Right forelimb (tissue), 1 donor: ENCODE data around the gene KAT5.
"Not testable (repeated sequence)": the region's sequence is repeated elsewhere in the genome, so short reads cannot be mapped to it uniquely, and the experiment has no call there.

ENCODE experiments used
- DNase-seq: peaks from one replicate; pipeline ENCODE4 v3.0.0-alpha.2; 2018

The KAT5 gene

DNA sequence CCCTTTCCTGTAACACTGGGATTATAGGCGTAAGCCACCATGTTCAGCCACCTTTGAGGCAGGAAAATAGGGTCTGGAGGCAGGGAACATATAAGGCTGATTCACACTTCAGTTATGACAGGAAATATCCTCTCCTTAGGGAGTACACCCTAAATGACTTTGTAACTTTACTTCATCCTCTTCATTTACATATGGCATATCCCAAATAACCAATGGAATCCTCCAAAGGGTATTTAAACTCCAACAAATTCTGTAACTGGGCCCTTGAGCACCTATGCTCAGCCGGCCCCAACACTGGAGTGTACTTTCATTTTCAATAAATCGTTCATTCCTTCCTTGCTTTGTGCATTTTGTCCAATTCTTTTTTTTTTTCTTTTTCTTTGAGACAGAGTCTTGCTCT is 1.6 kb upstream of the KAT5 start:
- peak; percentile 17 for DNase-seq

DNA sequence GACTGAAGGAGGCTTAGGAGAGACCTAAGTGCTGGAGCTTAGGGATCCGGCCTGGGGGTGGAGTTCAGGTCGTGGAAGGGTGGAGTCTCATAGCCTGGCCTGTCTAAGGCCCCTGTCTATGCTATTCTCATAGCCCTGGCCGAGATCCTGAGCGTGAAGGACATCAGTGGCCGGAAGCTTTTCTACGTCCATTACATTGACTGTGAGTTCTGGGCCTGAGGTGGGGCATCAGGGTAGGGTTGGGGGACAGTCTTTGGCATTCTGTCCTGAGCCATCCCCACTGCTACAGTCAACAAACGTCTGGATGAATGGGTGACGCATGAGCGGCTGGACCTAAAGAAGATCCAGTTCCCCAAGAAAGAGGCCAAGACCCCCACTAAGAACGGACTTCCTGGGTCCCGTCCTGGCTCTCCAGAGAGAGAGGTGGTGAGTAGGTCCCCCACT is 603 bp downstream of the KAT5 start:
- no peak for DNase-seq

DNA sequence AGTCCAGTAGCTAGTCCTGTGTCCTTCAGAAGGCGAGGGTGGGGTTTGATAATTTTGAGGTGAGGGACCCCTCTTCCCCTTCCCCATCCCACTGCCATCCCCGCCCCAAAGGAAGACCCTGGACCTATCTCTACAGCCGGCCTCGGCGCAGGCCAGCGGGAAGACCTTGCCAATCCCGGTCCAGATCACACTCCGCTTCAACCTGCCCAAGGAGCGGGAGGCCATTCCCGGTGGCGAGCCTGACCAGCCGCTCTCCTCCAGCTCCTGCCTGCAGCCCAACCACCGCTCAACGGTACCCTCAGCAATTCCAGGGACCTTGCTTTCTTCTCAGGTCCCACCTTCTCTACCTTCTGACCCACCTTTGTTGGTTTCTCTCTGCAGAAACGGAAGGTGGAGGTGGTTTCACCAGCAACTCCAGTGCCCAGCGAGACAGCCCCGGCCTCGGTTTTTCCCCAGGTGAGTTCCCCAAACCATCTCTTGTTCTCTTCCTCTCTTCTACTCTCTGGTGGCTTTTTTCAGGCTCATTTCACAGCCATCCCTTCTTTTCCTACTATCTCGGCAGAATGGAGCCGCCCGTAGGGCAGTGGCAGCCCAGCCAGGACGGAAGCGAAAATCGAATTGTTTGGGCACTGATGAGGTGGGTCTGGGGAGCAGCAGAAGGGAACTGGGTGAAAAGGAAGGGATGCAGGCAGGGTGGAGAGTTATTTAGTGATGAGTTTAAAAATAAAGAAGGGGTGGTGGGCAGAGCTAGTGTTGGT is 1.3 kb downstream of the KAT5 start:
- no peak for DNase-seq

DNA sequence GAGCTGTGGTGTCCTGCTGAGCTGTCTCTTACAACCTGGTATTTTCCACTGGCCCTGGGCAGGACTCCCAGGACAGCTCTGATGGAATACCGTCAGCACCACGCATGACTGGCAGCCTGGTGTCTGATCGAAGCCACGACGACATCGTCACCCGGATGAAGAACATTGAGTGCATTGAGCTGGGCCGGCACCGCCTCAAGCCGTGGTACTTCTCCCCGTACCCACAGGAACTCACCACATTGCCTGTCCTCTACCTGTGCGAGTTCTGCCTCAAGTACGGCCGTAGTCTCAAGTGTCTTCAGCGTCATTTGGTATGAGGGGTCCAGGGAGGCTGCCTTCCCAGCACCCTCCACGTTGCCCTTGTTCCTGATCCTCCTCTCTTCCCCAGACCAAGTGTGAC is 2.4 kb downstream of the KAT5 start:
- DNase-seq, result no peak

DNA sequence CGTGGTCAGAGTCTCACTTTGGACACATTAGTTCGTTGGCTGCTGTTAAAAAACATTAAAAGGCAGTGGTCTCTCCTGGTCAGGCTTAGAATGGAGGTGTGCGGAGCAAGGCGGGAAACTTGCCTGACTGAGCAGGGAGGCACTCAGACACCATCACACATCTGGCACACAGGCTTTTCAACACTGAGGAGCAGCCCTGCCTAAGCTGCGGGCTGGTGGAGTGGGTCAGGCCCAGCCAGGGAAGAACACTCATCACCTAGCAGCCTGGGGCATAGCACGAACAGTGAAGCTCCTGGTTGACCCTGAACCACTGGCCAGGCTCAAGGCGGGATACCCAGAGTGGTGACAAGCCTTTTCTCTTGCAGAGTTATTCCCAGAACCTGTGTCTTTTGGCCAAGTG is 4.2 kb downstream of the KAT5 start:
- DNase-seq, result no peak

DNA sequence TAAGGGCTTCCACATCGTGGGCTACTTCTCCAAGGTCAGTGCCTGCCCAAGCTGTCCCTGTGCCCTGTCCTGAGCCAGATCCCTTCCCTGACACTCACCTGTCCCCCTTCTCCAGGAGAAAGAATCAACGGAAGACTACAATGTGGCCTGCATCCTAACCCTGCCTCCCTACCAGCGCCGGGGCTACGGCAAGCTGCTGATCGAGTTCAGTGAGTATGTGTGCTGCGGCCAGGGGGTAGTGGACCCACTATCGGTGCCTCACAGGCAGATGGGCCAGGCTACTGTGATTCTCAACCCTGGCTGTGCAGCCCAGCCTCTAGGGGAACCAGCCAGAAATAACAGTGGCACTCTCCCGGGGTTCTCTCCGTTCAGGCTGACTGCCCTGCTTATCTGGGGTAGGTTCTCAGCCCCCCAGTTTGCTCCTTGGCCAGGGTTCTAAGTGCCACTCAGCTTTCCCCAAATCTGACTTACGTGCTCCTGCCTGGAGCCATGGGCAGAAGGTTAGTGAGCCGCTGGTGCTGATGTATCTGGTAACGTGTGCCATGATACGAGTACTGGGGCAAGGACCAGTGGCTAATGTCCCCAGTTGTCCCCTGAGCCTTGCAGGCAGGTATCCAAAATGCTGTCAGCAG is 4.8 kb downstream of the KAT5 start:
- no peak for DNase-seq

DNA sequence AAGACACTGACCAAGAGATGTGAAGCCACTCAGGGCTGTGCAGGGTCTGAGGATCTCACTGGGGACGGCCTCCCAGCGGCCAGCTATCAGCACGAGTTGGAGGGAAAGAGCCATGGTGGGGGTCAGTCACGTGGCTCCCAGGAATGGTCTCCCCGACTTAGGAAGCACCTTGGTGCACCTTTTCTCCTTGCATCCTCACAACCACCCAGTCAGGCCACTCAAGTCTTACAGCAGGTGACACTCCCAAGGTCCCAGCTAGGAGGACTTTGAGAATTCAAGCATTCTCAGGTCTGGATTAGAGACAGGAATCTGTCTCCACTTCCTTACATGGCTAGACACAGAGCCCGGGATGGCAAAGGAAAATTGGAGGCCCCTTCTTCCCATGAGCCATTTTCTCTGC is 5.9 kb downstream of the KAT5 start:
- DNase-seq, result peak; percentile 26

DNA sequence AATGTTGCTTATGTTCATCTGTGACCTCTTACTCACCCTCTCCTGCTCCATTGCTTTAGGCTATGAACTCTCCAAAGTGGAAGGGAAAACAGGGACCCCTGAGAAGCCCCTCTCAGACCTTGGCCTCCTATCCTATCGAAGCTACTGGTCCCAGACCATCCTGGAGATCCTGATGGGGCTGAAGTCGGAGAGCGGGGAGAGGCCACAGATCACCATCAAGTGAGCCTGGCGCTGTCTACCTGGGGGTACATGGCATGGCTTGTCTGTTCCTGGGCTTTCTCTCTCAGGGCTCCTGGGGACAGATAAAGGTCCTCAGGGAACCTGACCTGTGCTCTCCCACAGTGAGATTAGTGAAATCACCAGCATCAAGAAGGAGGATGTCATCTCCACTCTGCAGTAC is 6.5 kb downstream of the KAT5 start:
- DNase-seq, result no peak

DNA sequence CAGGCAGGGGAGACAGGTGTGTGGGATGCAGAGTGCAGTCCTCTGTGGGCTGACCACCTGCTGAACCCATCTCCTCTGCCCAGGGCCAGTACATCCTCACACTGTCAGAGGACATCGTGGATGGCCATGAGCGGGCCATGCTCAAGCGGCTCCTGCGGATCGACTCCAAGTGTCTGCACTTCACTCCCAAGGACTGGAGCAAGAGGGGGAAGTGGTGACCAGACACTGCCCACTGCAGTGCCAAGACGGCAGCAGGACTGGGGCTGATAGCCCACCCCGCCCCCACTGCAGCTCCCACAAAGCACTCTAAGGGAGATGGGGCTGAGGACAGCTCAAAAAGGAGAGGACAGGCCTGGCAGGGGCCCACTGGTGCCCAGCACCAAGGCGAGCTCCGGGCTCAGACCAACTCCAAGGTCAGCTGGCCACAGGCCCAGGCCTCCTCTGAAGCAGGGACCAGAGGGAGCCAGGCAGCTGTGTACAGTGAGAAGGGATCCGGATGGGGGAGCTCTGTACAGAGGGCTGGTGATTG is 7.0 kb downstream of the KAT5 start:
- peak; percentile 39 for DNase-seq

DNA sequence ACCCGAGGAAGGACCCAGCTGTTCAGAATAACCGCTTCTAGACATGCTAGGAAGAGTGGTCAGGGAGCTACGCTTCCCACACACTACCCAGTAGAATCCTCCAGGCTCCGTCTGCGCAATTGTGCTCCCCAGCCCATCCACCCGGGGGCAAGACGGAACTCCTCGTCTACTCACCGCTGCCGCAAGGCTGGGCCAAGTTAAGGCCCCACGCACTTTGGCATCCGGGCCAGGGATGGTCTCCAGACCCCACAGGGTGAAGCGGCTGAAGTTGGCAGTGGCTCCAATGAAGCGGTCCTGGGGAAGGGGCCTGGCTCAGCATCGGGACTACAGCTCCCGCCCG is 7.8 kb downstream of the KAT5 start:
- no peak for DNase-seq

DNA sequence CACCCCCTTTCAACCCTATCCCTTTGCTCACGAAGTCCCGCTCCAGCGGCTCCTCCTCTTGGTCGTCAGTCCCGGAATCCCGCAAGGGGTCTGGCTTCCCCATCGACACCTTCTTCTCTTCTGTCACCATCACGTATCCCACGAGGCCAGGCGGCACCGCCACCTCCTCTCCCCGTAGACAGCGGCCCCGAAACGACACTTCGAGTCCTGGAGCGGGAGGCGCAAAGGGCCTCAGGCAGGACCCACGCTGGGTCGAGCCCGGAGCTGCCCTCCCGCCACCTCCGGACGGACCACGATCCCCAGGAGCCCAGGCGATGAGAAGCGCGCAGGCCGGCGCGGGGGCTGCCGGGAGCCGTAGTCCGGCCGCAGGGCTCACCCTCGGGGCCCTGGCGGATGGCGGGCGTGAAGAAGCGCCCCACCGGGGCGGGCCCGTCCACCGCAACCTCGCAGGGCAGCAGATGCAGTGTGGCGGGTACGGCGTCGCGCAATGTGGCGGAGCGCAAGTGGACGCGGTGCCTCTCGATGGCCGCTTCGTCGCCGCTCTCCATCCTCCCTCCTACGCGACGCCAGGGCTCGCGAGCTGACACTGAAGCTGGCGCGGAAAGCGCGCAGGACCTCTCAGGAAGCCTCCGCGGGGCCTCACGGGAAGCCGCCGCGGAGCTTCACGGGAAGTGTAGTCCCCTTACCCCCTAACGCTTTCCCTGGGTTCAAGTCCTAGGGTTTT is 8.3 kb downstream of the KAT5 start, which contains the start of gene RNASEH2C:
TSS of gene RNASEH2C (minus strand) at position 588 of the 724 bp plus-strand sequence. CDS start at position 548, 40 bp downstream.
- peak; percentile 90 for DNase-seq

DNA sequence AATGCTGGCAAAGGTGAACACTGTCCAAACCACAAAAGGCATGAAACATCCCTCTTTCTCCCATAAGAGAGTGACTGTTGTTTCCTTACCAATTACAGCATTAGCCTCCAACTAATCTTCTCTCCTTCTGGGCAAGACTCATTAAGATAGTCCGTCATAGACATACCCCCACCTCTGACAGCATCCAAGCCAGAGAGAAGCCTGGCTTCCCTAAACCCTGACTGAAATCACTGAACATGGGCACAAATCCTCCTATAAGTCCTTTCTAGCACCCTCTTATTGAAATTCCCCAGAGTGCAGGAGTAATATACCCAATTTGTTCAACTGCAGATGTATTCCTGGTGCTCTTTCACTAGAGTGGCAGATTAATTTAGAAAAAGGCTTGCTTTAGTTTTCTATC is 10.2 kb downstream of the KAT5 start:
- no peak for DNase-seq

DNA sequence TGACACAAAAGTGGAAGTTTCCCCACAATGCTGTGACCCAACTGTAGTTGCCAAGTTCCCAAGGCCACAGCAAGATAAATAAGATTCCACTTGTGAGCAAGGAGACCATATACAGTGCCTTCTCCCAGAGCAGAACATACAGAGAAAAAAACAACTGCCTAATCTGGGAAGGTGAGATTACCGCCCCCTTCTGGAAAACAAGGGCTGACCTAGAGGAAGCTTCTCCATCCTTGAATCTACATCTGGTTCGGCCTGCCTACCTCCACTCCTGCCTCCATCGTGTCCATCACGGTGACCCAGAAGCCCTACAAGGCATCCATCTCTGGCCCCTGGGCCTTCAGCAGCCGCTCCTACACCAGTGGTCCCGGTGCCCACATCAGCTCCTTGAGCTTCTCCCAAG is 14.6 kb downstream of the KAT5 start:
- DNase-seq, result no peak

DNA sequence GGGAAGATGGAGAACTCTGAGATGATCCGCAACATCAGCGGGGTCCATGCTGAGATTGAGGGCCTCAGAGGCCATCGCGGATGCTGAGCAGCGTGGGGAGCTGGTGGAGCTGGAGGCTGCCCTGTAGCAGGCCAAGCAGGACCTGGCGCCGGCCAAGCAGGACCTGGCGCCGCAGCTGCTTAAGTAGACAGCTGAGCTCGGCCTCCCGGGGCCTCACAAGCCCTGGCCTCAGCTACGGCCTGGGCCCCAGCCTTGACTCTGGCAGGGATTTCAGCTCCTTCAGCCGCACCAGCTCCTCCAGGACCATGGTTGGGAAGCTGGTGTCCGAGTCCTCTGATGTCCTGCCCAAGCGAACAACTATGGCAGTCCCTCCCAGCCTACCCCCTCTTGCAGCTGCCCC is 15.8 kb downstream of the KAT5 start:
- no peak for DNase-seq

DNA sequence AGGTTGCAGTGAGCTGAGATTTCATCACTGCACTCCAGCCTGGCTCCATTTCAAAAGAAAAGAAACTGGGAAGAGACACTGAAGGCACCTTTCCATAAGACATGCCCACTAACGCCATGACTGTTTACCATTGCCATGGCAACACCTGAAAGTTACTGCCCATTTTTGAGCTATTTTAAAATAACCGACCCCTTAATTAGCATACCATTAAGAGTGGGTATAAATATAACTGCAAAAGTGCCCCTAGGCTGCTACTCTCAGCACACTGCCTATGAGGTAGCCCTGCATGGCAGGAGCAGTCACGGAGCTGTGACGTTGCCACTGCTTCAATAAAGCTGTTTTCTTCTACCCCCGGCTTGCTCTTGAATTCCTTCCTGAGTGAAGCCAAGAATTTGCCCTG is 18.4 kb downstream of the KAT5 start:
- no peak for DNase-seq

DNA sequence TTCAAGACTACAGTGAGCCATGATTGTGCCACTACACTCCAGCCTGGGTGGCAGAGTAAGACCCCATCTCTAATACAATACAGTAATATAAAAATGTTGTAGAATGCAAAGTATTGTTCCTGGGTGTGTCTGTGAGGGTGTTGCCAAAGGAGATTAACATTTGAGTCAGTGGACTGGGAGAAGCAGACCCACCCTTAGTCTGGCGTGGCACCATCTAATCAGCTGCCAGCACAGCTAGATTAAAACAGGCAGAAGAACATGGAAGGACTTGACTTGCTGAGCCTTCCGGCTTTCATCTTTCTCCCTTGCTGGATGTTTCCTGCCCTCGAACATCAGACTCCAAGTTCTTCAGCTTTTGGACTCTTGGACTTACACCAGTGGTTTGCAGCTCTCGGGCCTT is 23.1 kb downstream of the KAT5 start:
- DNase-seq, result not testable (repeated sequence)

DNA sequence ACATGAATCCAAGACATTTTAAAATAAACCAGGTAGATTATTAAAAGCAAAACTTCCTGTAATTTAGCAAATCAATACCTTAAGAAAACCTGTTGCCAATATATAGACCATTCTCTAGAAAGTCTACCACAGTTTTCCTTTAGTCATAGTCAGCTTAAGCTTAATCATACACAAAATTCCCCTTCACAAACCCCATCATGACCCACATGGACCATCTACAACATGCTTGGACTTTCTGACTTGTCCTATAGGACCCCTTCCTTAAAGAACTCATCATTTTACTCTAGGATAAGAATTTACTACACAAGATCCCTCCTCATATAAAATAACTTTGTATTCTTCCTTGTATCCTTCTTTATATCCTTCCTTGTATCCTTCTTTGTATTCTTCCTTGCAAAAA is 24.8 kb downstream of the KAT5 start:
- no peak for DNase-seq

DNA sequence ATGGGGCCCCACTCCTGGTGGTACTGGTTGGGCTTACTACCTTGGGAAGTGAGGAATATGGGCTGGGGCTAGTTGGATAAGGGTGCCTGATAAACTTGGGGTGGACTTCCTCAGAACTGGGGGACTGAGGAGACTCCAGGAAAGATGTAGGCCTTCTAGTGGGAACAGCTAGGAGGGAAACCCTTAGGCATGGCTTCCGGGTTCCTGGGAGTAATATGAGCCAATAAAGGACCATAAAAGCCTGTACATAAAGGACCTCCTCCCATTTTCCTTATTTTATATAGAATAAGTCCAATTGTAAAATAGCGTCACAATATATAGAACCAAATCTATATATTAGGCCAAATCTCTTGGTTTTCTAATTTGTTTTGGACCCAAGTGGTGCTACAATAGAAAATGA is 27.0 kb downstream of the KAT5 start:
- no peak for DNase-seq

DNA sequence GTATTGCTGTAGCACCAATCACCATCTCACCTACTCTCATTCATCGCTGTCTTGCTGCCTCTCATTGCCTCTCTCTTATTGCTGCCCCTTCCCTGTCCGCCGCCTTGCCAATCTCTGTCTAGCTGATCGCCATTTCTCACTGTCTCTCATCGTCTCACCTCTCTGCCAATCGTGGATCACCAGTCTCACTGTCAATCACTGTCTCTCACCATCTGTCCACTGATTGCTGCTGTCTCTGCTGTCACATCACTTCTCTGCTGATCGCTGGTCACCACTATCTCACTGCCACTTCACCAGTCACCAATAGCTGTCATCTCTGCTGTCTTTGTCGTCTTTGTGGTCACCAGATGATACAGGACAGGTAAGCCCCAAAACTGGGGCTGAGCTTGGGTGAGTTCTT is 29.1 kb downstream of the KAT5 start:
- DNase-seq, result no peak

DNA sequence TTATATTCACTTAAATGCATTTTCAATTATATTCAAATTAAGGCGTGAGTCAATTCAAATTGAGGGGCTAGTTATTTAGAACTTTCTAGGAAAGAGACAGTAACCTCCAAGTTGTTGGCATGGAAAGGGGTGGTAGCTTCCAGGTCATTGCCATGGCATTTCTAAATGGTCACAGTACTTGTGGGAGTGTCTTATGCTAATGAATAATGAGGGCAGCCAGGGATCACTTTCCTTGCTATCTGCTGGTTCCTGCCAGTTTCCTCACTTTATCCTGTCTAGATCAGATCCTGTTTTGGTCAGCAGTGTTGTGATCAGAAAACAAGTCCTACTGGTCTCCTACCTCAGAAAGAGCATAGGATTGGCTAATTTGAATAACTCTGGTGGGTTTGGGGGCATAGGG is 30.3 kb downstream of the KAT5 start:
- DNase-seq, result no peak

DNA sequence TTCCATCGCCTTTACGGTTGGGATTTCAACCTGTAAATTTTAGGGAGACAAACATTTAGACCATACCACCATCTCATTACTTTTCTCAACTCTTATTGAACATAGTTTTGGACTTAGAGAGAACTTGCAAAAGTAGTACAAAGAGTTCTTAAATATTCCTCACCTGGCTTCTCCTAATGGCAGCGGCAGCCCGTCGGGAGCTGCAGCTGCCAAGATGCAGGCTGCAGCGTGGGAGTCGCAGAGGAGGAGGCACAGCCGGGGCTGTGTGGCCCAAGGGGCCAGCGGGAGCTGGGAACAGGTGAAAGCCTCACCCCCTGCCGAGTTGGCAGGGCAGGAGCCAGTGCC is 31.6 kb downstream of the KAT5 start:
- no peak for DNase-seq

DNA sequence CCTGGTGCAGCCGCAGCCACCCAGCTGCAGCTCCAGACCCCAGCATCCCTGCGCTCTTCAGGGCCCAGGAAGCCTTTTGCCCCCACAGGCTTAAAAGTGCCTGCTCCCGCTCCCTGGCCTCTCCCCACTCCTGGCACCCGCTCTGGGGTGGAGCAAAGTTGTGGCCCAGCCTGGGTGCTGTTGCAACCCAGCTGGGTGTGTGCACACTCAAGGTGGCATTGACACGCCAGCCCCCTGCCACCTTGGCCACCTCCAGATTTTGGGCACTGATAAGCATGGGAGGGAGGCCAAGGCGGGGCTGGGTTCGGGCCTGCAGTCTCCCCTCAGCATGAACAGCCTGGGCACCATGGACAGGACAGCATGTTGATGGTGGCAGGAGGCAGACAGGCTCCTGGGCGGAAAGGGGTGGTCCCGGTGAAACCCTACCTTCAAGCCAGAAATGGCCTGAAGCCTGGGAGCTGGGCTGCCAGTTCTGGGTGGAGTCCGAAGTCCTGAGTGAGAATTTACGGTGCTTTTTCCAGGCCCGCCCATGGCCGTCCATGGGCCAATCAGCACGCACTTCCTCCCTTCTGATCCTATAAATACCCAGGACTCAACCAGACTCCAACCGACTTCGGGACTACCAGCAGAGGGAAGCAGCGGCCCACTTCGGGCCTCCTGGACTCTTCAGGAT is 32.1 kb downstream of the KAT5 start:
- DNase-seq, result no peak

DNA sequence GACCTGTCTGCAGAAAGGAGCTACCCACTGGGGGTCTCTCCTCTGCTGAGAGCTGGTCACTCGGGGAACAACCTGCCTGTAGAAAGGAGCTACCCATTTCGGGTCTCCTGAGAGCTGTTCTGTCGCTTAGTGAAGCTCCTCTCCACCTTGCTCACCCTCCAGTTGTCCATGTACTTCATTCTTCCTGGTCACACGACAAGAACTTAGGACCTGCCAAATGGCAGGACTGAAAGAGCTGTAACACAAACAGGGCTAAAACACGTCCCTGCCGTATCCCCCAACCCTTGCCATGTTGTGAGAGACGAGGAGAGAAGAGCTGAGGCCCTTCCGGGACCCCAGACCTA is 32.6 kb downstream of the KAT5 start:
- DNase-seq, result no peak

DNA sequence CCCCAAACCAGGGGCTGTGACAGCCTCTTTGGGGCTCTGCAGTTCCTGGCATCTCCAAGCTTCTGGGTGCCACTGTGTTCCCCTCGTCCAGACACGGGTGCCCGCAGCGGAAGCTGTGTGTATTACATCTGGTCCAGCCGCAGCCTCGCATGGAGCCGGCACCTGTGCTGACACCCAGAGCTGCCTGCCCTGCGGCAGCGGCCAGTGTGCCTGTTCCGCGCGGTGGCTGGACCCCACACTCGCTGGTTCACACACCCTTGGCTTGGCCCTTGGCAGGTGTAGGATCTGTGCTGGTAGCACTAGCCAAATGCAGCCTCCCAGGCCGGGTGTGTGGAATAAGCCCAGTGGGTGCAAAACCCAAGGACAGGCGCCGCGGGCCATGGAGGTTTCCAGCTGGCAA is 33.0 kb downstream of the KAT5 start:
- no peak for DNase-seq
